GM18519 (cell line): ENCODE results near the gene SLC36A1.

Experiments
- ATAC-seq: cut with Tn5 transposase; IDR thresholded peaks from one replicate; pipeline ENCODE4 v1.9.1; 2021; ENCODE audit warnings: mild to moderate bottlenecking, moderate library complexity; ENCODE audit not compliant: unreplicated experiment, low FRiP score

SLC36A1 gene

DNA sequence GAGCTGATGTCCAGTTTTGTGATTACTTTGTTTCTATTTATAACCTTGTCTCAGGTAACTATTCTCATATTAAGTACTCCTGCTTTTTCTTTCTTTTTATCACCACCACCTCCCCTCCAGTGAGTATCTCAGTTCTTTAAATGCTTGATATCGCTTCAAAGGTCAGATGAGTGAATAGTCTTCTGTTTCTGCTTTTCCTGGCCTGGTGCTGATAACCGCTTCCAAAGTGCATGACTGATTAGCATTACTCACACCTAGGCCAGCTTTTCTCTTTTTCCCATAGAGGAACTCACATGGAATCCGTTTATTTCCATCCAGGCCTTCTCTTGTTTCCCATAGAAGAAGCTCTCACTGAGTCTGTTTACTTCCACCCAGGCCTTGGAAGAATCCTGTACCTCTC is 3.2 kb downstream of the SLC36A1 start:
- no peak for ATAC-seq

DNA sequence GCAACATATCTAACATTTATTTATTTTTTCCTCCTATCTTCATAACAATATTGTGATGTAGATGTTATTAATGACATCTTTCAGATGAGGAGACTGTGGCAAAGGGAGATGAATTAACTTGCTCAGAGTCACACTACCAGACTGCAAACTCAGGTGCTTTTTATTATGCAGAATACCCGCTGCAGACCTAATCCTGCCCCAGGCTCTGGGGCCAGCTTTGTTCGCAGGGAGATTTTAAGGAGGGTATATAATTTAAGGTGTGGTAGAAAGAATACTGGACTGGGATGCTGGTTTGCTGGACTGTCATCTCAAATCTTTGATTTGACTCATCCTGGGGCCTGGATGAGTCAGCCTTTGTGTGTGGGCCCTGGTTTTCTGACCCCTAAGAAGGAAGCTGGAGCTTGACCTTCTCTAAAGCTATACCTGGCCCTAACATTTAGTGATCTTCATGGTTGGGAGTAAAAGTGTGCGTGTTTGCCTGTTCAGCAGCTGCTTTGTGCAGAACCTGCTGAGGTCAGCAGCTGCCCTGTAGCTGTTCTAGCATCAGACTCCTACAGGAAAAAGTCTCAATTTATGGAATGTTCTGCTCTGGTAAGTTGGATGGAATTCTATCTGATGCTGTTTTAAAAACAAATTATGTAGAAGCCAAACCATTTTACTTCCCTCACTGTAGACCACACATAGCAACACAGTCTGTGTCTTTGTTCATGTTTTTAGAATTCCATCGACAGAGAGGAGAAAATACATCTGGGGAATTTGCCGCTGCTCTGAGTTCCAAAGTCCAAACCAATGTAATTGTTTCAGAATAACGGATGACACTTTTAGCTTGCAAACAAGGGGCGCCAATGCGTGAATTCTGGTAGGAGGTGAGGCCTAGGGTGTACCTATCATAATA is 4.5 kb downstream of the SLC36A1 start:
- ATAC-seq, result peak; percentile 39

GRCh38 chr5:151454166-151454565 is 6.8 kb downstream of the SLC36A1 start:
- ATAC-seq, result no peak

GRCh38 chr5:151454889-151455288 is 7.5 kb downstream of the SLC36A1 start:
- ATAC-seq, result no peak

GRCh38 chr5:151456321-151456940 is 9.0 kb downstream of the SLC36A1 start:
- ATAC-seq, result no peak

DNA sequence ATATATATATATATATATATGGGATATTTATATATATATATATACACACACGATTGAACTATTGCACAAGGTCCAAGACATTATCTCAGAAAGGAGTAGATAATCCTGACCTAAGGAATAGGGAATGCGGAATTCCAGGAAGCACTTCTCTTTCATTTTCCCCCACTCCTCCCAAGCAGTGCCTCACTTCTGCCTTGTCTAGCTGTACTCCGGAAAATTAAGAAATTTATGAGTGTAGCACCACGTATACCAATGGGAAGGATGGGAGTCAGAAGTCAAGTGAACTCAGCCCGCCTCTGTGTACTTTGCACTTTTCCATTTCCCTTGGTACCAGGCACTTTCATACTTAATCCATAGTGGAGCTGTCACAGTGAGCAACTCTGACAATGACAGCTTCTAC is 10.9 kb downstream of the SLC36A1 start:
- ATAC-seq, result no peak

DNA sequence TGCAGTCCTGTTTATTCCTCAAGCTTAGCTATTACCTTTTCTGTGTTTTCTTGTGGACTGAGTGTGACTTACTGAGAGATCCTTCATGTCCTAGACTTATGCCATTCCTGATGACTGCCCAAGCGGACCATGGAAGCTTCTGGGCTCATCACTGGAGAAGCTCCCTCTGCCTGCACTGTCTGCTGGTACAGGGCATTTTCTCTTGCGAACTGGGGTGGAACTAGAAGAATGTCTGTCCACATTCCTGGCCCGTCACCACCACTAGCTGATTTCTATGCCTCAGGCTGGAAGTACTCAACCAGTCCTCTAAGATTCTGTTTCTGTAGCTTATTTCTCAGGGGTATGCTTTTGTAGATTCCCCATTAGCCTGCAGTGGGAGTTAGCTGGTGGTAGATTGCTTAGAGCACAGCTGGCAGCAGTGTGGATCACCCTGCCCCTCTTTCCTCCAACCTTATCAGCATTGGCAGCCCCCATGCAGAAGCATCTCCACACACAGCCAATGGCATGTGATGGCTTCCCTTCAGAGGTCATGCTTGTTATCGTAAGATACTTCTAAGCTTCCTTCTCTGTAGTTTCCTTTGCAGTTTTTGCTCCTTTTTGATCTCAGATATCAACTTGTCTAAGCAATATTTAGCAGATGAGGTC is 12.4 kb downstream of the SLC36A1 start:
- no peak for ATAC-seq

DNA sequence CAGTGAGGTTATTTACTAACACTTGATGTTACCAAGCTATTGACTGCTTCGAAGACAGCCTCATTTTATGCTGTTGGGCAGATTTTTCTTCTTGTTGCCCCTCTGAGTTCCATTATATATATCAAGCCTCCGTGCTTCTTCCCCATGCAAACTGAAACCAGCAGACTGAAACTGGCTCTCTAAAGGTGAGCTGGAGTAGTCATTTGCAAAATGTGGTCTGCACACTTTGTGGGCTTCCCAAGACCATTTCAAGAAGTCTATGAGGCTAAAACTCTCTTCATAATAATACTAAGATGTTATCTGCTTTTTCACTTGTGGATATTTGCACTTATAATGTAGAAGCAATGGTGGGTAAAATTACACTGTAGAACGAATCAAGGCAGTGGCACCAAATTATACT is 13.9 kb downstream of the SLC36A1 start:
- ATAC-seq, result peak; percentile 96

DNA sequence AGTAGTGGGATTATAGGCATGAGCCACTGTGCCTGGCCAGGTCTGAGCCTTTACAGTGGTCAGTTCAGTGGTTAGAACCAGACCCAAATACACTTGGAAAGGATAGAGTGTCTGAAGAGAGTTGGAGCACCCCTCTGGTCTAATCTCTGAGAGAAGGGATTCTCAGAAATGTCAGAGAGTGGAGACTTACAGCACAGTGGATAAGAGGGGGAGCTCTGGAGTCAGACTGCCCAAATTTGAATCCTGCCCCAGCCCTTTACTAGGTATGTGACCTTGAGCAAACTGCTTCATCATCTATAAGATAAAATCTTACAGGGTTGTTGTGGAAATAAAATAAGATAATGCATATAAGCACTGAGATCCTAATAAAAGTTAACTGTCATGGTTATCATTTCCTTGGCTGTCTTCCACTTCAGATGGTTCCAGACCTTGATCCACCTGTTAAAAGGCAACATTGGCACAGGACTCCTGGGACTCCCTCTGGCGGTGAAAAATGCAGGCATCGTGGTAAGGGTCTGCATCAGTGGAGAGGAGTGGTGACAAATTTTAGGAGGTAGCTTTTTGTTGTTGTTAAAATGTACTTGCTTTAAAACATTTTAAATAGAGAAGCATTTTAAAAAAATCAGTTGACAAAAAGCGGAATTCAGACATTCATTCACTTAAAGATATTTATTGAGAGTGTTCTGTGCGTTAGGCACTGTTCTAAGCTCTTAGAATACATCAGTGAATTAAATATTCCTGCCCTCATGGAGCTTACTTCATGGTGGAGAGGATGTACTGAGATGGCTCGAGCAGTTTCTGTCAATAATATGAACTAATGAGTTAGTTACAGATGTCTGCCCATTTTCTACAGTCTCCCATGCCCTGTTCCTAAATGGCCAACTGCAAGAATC is 16.0 kb downstream of the SLC36A1 start:
- ATAC-seq, result no peak

DNA sequence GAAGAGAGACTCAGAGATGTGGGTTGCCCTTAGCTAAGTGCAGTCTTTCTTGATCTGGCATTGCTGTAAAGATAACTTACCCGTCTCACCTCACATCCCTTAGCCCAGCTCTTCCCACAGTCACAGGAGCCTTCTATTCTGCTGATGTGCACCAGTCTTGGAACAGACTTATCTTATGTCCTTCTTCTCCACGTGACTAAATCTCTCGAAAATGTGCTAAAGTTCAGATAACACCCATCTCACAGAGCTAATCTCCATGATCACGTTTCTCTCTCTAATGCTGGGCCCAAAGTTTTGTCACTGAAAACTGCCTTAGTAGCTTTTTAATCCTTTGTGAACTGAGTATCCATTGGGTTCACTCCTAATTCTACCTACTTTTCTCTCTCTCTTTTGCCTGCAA is 16.7 kb downstream of the SLC36A1 start:
- ATAC-seq, result no peak

GRCh38 chr5:151465476-151465875 is 18.1 kb downstream of the SLC36A1 start:
- no peak for ATAC-seq

GRCh38 chr5:151467576-151467975 is 20.2 kb downstream of the SLC36A1 start:
- no peak for ATAC-seq

GRCh38 chr5:151469386-151469785 is 22.0 kb downstream of the SLC36A1 start:
- no peak for ATAC-seq

GRCh38 chr5:151469992-151470391 is 22.6 kb downstream of the SLC36A1 start:
- ATAC-seq, result no peak

GRCh38 chr5:151470439-151470838 is 23.0 kb downstream of the SLC36A1 start:
- ATAC-seq, result no peak

DNA sequence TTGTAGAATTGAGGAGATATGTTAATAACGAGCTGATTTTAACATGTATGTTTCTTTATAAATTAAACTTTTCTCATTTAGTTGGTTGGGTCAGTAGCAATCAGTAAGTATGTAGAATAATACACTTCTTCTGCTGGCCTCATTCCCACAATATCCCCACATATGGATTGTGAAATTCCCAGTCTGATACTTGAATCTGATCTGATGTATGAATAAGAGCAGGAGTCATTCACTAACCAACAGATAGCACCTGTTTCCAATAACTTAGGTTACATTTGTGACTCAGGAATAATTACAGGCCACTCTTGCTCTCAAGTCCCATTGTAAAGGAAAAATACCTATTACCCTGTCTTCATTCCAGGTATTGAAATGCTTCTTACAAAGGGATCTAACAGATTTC is 23.9 kb downstream of the SLC36A1 start:
- no peak for ATAC-seq

DNA sequence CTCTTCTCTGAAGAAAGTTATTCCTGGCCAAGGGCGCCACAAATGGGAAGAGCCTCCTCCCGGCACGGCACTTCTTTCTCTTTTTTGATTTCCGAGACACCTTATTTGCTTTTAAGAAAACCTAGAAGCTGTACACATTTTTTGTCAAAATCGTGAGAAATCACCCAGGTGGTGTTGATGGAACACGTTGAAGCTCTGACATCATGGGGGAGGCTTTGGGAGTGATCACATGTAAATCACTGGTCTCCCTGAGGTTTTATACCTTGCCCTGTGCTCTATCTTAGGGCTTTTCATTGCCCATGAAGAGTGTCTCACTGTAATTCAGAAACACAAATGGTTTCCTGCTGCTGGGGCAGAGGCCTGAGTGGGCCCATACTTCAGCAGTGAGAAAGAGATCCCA is 27.4 kb downstream of the SLC36A1 start:
- ATAC-seq, result no peak

DNA sequence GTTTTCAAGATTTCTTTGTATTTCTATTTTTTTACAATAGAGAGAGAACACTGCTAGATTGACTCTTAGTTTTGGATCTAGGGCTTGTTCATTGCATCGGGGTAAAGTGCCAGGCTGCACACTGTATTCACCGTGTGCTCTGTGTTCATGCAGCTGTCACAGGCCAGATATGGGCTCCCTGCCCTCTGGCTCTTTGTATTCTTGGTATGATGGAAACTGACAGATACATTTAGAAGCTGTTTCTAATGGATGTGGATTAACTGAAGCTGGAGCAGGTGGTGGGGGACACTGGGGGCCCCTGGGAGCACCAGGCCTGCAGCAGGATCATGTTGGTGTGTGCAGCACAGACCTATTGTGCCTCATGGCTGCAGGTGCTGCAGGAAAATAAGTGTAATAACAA is 28.0 kb downstream of the SLC36A1 start:
- ATAC-seq, result no peak

DNA sequence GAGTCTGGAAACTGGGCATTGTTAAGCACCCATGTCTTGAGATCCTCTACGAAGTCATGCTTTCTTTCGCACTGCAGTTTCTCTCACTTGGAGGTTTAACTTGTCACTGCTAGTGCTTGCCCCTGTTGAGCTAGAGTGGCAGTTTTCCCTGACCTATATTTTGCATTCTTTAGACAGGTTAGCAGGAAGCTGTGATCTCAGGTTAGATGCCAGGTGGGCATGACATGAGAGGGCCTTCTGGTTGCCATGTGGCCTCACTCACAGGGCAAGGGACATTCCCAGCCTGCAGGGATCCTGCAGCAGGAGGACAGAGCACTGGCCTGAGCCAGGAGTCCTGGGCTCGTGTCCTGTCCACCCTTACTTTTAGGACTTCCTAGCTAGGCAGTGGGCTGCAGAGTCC is 28.6 kb downstream of the SLC36A1 start:
- no peak for ATAC-seq

DNA sequence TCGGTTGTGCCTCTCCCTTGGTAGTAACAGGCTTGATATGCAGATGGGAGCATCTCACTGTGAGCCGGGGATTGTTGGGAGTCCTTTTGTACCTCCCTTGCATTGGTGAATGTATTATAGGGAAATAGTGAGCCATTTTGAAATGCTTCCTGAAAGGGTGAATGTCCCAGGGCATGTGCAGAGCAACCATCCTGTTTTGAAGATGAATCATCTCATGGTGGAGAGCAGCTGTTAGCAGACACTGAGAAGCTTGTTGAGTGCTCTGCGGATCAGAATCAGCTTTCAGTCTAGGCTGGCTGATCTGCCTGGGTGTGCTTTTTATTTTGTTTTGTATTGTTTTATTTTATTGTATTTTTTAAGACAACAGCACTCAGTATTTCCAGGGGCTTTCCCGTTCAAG is 29.7 kb downstream of the SLC36A1 start:
- no peak for ATAC-seq
